NCI-H69 (cell line): ENCODE data around the gene GPR26.

Experiments used
- DNase-seq: peaks from one replicate; lab custom pipeline; 2025; lab: John Stamatoyannopoulos, UW

Gene GPR26

GRCh38 chr10:123645615-123646014 is 20.5 kb upstream of the GPR26 start:
- no peak for DNase-seq

- no peak for DNase-seq
These were observed 17.6 kb upstream of the GPR26 start for GRCh38 chr10:123648595-123648994.

GRCh38 chr10:123649676-123650075 is 16.5 kb upstream of the GPR26 start:
- DNase-seq = no peak

GRCh38 chr10:123651421-123652047 is 14.6 kb upstream of the GPR26 start:
- DNase-seq = no peak

GRCh38 chr10:123655751-123656150 is 10.4 kb upstream of the GPR26 start:
- DNase-seq = no peak

GRCh38 chr10:123663522-123663921 is 2.6 kb upstream of the GPR26 start:
- no peak for DNase-seq

- DNase-seq = no peak
These were observed 466 bp upstream of the GPR26 start for GRCh38 chr10:123665491-123666286.

GRCh38 chr10:123669886-123670285 is 3.7 kb downstream of the GPR26 start:
- DNase-seq = no peak

GRCh38 chr10:123673198-123673597 is 7.0 kb downstream of the GPR26 start:
- no peak for DNase-seq

GRCh38 chr10:123674741-123675140 is 8.6 kb downstream of the GPR26 start:
- DNase-seq = no peak

- no peak for DNase-seq
These were observed 9.7 kb downstream of the GPR26 start for GRCh38 chr10:123675811-123676210.

GRCh38 chr10:123677556-123677955 is 11.4 kb downstream of the GPR26 start:
- no peak for DNase-seq

- no peak for DNase-seq
These were observed 12.2 kb downstream of the GPR26 start for GRCh38 chr10:123678376-123678775.

GRCh38 chr10:123681285-123681684 is 15.1 kb downstream of the GPR26 start:
- DNase-seq = no peak

GRCh38 chr10:123682477-123682876 is 16.3 kb downstream of the GPR26 start:
- DNase-seq = no peak

GRCh38 chr10:123683459-123683858 is 17.3 kb downstream of the GPR26 start:
- no peak for DNase-seq

- no peak for DNase-seq
These were observed 17.7 kb downstream of the GPR26 start for GRCh38 chr10:123683865-123684264.

GRCh38 chr10:123685260-123685659 is 19.1 kb downstream of the GPR26 start:
- DNase-seq = no peak

- no peak for DNase-seq
These were observed 21.6 kb downstream of the GPR26 start for GRCh38 chr10:123687758-123688157.

GRCh38 chr10:123689880-123690279 is 23.7 kb downstream of the GPR26 start:
- DNase-seq = no peak

GRCh38 chr10:123703195-123703790 is 37.1 kb downstream of the GPR26 start:
- no peak for DNase-seq

- no peak for DNase-seq
These were observed 37.9 kb downstream of the GPR26 start for GRCh38 chr10:123704076-123704475.

GRCh38 chr10:123704812-123705211 is 38.7 kb downstream of the GPR26 start:
- DNase-seq = peak; percentile 0
